ENCODE data around the gene TMF1.

DNA sequence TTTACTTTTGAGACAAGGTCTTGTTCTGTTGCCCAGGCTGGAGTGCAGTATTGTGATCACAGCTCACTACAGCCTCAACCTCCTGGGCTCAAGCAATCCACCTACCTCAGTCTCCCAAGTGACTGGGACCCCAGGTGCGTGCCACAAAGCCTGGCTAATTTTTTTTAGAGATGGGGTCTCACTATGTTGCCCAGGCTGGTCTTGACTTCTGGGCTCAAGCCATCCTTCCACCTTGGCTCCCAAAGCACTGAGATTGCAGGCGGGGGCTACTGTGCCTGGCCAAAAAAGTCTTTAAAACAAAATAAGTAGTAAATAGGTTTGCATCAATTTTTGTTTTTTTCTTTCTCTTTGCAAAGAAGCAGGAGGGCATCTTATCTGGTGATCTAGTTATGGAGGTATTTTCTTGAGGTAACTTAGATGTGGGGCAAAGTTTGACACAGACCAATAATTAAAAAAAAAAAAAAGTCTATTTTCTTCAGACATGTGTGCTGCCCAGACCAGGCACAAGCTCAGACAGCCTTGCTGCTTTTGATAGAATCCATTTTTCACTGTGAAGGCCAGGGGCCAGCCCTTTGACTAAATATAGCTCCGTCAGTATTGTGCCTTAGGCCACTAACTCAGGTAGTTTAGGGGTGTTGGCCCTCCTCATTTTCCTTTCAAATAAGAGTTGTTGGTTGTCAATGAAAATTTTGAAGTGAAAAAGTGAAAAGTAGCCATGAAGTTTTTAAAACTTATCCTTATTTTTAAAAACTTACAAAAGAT lies 35.1 kb upstream of the TMF1 start:
- TF ChIP-seq, protein P1, sequence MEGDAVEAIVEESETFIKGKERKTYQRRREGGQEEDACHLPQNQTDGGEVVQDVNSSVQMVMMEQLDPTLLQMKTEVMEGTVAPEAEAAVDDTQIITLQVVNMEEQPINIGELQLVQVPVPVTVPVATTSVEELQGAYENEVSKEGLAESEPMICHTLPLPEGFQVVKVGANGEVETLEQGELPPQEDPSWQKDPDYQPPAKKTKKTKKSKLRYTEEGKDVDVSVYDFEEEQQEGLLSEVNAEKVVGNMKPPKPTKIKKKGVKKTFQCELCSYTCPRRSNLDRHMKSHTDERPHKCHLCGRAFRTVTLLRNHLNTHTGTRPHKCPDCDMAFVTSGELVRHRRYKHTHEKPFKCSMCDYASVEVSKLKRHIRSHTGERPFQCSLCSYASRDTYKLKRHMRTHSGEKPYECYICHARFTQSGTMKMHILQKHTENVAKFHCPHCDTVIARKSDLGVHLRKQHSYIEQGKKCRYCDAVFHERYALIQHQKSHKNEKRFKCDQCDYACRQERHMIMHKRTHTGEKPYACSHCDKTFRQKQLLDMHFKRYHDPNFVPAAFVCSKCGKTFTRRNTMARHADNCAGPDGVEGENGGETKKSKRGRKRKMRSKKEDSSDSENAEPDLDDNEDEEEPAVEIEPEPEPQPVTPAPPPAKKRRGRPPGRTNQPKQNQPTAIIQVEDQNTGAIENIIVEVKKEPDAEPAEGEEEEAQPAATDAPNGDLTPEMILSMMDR (conservative IDR thresholded peaks at IDR 0.05 in 1 of 2, IDR thresholded peaks at IDR 0.05 in 1 of 2; ENCODE audit: extremely low read depth in 1 of 2, insufficient read depth in 1 of 2, low read depth in 1 of 2, low read length in 2 of 2), result no peak
- TF ChIP-seq EZH2 (IDR thresholded peaks at IDR 0.05; ENCODE audit: borderline replicate concordance, low read length), result no peak

All from mammary epithelial cell (primary cell).